HL-60 (cell line): ENCODE measurements around the gene AOPEP.

ENCODE experiments used
- DNase-seq, 2 experiments: peaks; one replicate each; pipeline ENCODE4 v3.0.0-alpha.2; 2010 to 2020; ENCODE audit warnings: low read depth in 1 of 2, low spot score in 1 of 2
- H3K27ac ChIP-seq: fragments of 250-450 bp; sonication (Bioruptor Pico); replicated peaks from 2 replicates; pipeline ENCODE4 v1.5.1; 2020; ENCODE audit warnings: mild to moderate bottlenecking, moderate library complexity
- H3K27me3 ChIP-seq: fragments of 250-450 bp; sonication (Bioruptor Pico); 2 replicates; pipeline ENCODE4 v1.5.1; 2021; ENCODE audit warnings: mild to moderate bottlenecking, moderate library complexity; ENCODE audit not compliant: insufficient read depth, poor library complexity, severe bottlenecking
- H3K4me3 ChIP-seq: replicated peaks from 2 replicates; pipeline ENCODE4 v1.5.1; 2011; ENCODE audit warnings: mild to moderate bottlenecking, control low read depth, low read length; ENCODE audit not compliant: insufficient read depth
- GABPA ChIP-seq: IDR thresholded peaks from 2 replicates; pipeline ENCODE4 v1.6.1; 2012; ENCODE audit warnings: low read depth
- POLR2AphosphoS5 ChIP-seq: IDR thresholded peaks from 2 replicates; pipeline ENCODE4 v1.6.1; 2012; ENCODE audit warnings: low read depth
- REST ChIP-seq: IDR thresholded peaks from 2 replicates; pipeline ENCODE4 v1.6.1; 2012; ENCODE audit warnings: low read depth; ENCODE audit not compliant: insufficient replicate concordance
- SPI1 ChIP-seq: IDR thresholded peaks from 2 replicates; pipeline ENCODE4 v1.6.1; 2012; ENCODE audit warnings: low read depth, mild to moderate bottlenecking, borderline replicate concordance
- TF ChIP-seq, protein P1 (sequence below): IDR thresholded peaks from one replicate; pipeline ENCODE4 v1.5.1; 2011; ENCODE audit warnings: low read length, control low read depth, inconsistent platforms; ENCODE audit not compliant: insufficient read depth

Gene AOPEP

DNA sequence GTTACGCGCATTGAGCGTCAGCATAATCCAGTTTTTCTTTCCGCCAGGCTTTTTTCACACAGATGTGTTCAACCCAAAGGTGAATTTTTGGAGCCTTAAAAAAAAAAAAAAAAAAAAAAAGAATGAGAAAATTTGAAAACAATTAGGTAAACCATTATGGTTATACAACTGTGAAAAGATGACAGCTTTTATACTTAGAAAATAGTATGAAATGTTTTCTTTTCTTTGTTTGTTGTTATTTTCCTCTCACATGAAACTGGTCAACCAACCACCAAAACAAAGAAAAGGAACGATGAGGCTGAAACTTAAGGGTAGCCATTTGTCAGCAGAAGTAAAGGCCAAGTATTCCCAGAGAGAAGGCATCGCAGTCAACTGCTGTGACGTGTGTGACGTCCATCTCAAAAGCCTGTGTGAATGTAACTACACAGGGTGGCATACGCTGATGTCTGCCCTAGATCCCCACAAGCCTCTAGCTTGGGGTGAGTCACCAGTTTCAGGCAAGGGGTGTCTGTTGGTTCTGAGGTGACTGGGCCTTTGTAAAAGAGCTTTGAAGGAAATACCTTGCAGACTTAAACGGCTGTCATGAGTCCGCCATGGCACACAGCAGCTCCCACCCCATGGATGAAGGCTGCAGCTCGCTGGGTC is 182.9 kb downstream of the AOPEP start:
- TF ChIP-seq POLR2AphosphoS5 = no peak
- TF ChIP-seq REST = no peak
- TF ChIP-seq, protein P1, sequence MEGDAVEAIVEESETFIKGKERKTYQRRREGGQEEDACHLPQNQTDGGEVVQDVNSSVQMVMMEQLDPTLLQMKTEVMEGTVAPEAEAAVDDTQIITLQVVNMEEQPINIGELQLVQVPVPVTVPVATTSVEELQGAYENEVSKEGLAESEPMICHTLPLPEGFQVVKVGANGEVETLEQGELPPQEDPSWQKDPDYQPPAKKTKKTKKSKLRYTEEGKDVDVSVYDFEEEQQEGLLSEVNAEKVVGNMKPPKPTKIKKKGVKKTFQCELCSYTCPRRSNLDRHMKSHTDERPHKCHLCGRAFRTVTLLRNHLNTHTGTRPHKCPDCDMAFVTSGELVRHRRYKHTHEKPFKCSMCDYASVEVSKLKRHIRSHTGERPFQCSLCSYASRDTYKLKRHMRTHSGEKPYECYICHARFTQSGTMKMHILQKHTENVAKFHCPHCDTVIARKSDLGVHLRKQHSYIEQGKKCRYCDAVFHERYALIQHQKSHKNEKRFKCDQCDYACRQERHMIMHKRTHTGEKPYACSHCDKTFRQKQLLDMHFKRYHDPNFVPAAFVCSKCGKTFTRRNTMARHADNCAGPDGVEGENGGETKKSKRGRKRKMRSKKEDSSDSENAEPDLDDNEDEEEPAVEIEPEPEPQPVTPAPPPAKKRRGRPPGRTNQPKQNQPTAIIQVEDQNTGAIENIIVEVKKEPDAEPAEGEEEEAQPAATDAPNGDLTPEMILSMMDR = no peak
- TF ChIP-seq GABPA = no peak
- TF ChIP-seq SPI1 = no peak
- H3K27ac ChIP-seq = no peak overlapping the region

DNA sequence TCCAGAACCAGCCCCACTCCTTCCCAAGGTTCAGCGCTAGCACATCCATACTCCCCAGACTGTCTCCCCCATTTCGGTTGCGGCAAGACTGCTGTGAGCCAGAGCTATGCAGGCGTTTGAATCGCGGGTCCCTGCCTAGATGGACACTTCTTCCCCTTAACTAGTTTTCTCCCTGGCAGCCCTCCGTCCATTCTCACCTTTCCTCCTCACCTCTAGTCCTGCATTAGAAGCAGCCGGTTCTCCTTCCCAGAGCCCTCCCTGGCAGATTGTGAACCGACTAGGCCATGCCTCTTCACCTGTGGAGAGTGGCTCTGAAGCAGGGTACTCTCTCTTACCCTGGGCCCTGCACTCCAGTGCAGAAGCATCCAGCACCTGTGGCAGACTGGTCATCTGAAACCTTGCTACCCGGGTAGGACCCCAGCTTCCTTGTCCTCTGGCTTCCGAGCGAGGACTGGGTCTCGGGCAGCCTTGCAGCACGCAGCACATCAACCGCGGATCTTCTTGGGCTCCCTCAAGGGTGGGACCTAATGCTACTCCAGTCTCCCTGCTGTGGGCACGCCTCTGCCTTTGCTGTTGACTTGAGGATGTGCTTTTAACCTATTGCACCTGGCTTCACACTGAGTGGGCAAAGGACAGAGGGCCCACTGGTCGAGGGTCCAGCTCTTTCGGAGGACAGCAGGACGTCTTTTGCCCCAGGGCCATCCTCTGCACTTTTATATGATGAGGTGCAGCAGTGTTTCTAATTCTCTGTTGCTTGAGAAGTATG is 183.6 kb downstream of the AOPEP start:
- Histone ChIP-seq H3K4me3 (no peak overlapping the region), H3K27ac (no peak overlapping the region), H3K27me3 (no peaks in the 10 kb centered on the region)
- no peak for DNase-seq
- TF ChIP-seq GABPA (no peak), POLR2AphosphoS5 (no peak), SPI1 (no peak), REST (no peak)
- TF ChIP-seq, protein P1 = no peak

More for the DNA sequence above, 182.9 kb downstream of the AOPEP start:
- Histone ChIP-seq H3K4me3 (no peak overlapping the region), H3K27me3 (no peaks in the 10 kb centered on the region)
- DNase-seq = no peak

DNA sequence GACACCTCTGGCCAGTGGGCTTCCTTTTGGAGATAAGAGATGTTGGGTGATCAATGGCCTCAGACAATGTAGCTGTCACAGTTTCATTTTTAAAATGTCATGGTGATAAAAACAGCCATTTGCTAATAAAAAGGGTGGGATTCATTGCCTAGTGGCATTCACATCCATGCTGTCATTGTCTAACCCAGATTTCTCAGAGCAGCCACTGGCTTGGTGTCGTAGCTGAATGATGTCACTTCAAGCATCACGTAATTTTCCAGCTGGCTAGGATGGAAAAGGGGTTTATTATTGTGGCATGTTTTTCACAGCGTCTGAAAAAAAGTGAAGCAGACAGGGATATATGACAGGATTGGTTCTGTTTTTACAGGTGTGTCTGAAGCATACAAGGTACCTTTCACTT is 184.7 kb downstream of the AOPEP start:
- no peak for DNase-seq
- Histone ChIP-seq H3K27me3 (no peaks in the 10 kb centered on the region), H3K27ac (no peak overlapping the region), H3K4me3 (no peak overlapping the region)
- TF ChIP-seq GABPA = no peak
- TF ChIP-seq, protein P1 = no peak
